Erythroblast (primary cell): Measurements from ENCODE around the gene RBM17.

Experiments
- GATA1 ChIP-seq: IDR thresholded peaks from 2 replicates; pipeline ENCODE4 v1.6.1; 2011; ENCODE audit warnings: low read depth, mild to moderate bottlenecking, control low read depth, low read length, moderate library complexity
- POLR2A ChIP-seq: IDR thresholded peaks from 2 replicates; pipeline ENCODE4 v1.6.1; 2011; ENCODE audit warnings: mild to moderate bottlenecking, low read length

GRCh38 chr10:6148251-6148701 lies 59.4 kb downstream of the RBM17 start:
- TF ChIP-seq POLR2A (no peak), GATA1 (no peak)
